Stimulated activated naive B cell treated with anti-CD40 and anti-IgM and Interleukin-4, amounts not matched to agents 10 μg/mL and 1 μg/mL and 100 μg/mL, for 72 hours (primary cell): ENCODE data around the gene GOLGA5.
"Not testable (repeated sequence)": the region's sequence is repeated elsewhere in the genome, so short reads cannot be mapped to it uniquely, and the experiment has no call there.

Experiments
- ATAC-seq, 2 donors: fragments of 150-1000 bp; cut with Tn5 transposase; replicated peaks; 2 replicates each; pipeline ENCODE4 v1.10.0; 2021; ENCODE audit warnings: moderate library complexity in 1 of 2
- DNase-seq: peaks from one replicate; pipeline ENCODE4 v3.0.0; 2021
- H3K27ac Mint-ChIP-seq: one replicate; pipeline ENCODE4 v1.8.0; 2022; ENCODE audit warnings: mild to moderate bottlenecking, mixed read lengths
- H3K27me3 Mint-ChIP-seq, 2 donors: one replicate each; pipeline ENCODE4 v1.8.0; 2022; ENCODE audit warnings: mixed read lengths in 2 of 2
- H3K36me3 Mint-ChIP-seq, 2 donors: one replicate each; pipeline ENCODE4 v1.8.0; 2022; ENCODE audit warnings: mixed read lengths in 2 of 2, mild to moderate bottlenecking in 1 of 2
- H3K4me1 Mint-ChIP-seq, 2 donors: one replicate each; pipeline ENCODE4 v1.8.0; 2022; ENCODE audit warnings: mixed read lengths in 2 of 2, mild to moderate bottlenecking in 1 of 2
- H3K4me3 Mint-ChIP-seq, 2 donors: one replicate each; pipeline ENCODE4 v1.8.0; 2022; ENCODE audit warnings: mild to moderate bottlenecking in 2 of 2, mixed read lengths in 2 of 2, moderate library complexity in 1 of 2
- H3K9me3 Mint-ChIP-seq, 2 donors: one replicate each; pipeline ENCODE4 v1.8.0; 2022; ENCODE audit warnings: mixed read lengths in 2 of 2, mild to moderate bottlenecking in 1 of 2

GOLGA5 gene, protein sequence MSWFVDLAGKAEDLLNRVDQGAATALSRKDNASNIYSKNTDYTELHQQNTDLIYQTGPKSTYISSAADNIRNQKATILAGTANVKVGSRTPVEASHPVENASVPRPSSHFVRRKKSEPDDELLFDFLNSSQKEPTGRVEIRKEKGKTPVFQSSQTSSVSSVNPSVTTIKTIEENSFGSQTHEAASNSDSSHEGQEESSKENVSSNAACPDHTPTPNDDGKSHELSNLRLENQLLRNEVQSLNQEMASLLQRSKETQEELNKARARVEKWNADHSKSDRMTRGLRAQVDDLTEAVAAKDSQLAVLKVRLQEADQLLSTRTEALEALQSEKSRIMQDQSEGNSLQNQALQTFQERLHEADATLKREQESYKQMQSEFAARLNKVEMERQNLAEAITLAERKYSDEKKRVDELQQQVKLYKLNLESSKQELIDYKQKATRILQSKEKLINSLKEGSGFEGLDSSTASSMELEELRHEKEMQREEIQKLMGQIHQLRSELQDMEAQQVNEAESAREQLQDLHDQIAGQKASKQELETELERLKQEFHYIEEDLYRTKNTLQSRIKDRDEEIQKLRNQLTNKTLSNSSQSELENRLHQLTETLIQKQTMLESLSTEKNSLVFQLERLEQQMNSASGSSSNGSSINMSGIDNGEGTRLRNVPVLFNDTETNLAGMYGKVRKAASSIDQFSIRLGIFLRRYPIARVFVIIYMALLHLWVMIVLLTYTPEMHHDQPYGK

GRCh38 chr14:92793709-92794546 lies at the start of gene GOLGA5:
Gene GOLGA5 (plus strand): TSS chr14:92794305. CDS start chr14:92797438, 3,133 bp downstream.
- Mint-ChIP-seq H3K27ac (peak within 1 kb of the TSS; percentile 97), H3K4me1 (peaks cover 14 to 34% of the 10 kb centered on the region in 2 donors), H3K36me3 (peaks cover 20 to 29% of the 10 kb centered on the region in 2 donors), H3K27me3 (no peaks in the 10 kb centered on the region), H3K9me3 (peaks cover 22 to 26% of the 10 kb centered on the region in 2 donors), H3K4me3 (peak within 1 kb of the TSS; percentile 97 to 100)
- ATAC-seq (peak; percentile 96 to 97), DNase-seq (peak; percentile 100)

- ATAC-seq (no peak), DNase-seq (no peak)
- Mint-ChIP-seq H3K9me3 (peaks cover 0 to 2% of the 10 kb centered on the region in 2 donors), H3K36me3 (no peaks in the 10 kb centered on the region), H3K27me3 (no peaks in the 10 kb centered on the region), H3K4me1 (peaks cover 41 to 46% of the 10 kb centered on the region in 2 donors), H3K27ac (peak overlapping the region; percentile 89), H3K4me3 (peak overlapping the region; percentile 86 to 87)
Observed at GRCh38 chr14:92747701-92748258, 46.3 kb upstream of the GOLGA5 start.

GRCh38 chr14:92748259-92749016 lies 45.7 kb upstream of the GOLGA5 start, which contains the start of gene LGMN:
Gene LGMN (minus strand): TSS chr14:92748627. CDS start chr14:92732786, 15,841 bp downstream.
- Mint-ChIP-seq H3K36me3 (no peaks in the 10 kb centered on the region), H3K27me3 (no peaks in the 10 kb centered on the region), H3K9me3 (peaks cover 0 to 2% of the 10 kb centered on the region in 2 donors), H3K27ac (peak within 1 kb of the TSS; percentile 89), H3K4me3 (peak within 1 kb of the TSS; percentile 86 to 87), H3K4me1 (peaks cover 47 to 52% of the 10 kb centered on the region in 2 donors)
- DNase-seq (peak; percentile 83), ATAC-seq (peak; percentile 95 to 98)

- not testable (repeated sequence) for H3K9me3 Mint-ChIP-seq, ATAC-seq, H3K27me3 Mint-ChIP-seq, H3K36me3 Mint-ChIP-seq
- Mint-ChIP-seq H3K4me1 (peaks cover 50 to 53% of the 10 kb centered on the region in 2 donors), H3K4me3 (peak overlapping the region; percentile 78 to 84), H3K27ac (peak overlapping the region; percentile 79)
- DNase-seq: peak; percentile 21
Observed at GRCh38 chr14:92750222-92750728, 43.8 kb upstream of the GOLGA5 start.

- Mint-ChIP-seq H3K9me3 (peaks cover 0 to 2% of the 10 kb centered on the region in 2 donors), H3K27me3 (no peaks in the 10 kb centered on the region), H3K36me3 (no peaks in the 10 kb centered on the region), H3K4me1 (peaks cover 48 to 50% of the 10 kb centered on the region in 2 donors), H3K27ac (no peak overlapping the region), H3K4me3 (peak overlapping the region in 1 of 2 donors; percentile 84)
- DNase-seq (no peak), ATAC-seq (no peak)
Observed at GRCh38 chr14:92750994-92751400, 43.1 kb upstream of the GOLGA5 start.

GRCh38 chr14:92751819-92752218 lies 42.3 kb upstream of the GOLGA5 start:
- DNase-seq (no peak), ATAC-seq (peak in 1 of 2 donors; percentile 13)
- Mint-ChIP-seq H3K27me3 (no peaks in the 10 kb centered on the region), H3K36me3 (no peaks in the 10 kb centered on the region), H3K4me1 (peaks cover 44 to 50% of the 10 kb centered on the region in 2 donors), H3K9me3 (peaks cover 0 to 2% of the 10 kb centered on the region in 2 donors), H3K27ac (peak overlapping the region; percentile 15), H3K4me3 (no peak overlapping the region)

- ATAC-seq (no peak), DNase-seq (no peak)
- Mint-ChIP-seq H3K9me3 (peaks cover 0 to 2% of the 10 kb centered on the region in 2 donors), H3K4me3 (no peak overlapping the region), H3K4me1 (peaks cover 32 to 35% of the 10 kb centered on the region in 2 donors), H3K27ac (no peak overlapping the region), H3K36me3 (no peaks in the 10 kb centered on the region), H3K27me3 (no peaks in the 10 kb centered on the region)
Observed at GRCh38 chr14:92753250-92753649, 40.9 kb upstream of the GOLGA5 start.

DNA sequence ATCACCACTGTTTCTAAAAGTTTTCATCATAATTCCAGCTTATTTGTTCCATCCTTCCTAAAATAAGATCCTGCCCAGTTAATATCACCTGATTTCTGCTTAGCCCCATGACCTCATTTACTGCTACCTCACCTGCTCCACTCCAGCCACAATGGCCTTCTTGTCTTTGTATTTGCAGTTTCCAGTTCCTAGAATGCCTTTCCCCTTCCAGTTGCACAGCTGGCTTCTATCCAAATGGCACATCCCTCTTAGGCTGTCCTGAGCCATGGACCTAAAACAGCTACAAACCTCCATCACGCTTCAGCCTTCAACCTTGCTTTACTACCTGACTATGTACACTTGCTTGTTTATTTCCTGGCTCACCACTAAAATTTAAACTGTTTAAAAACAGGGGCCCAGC lies 39.1 kb upstream of the GOLGA5 start:
- ATAC-seq: no peak
- Mint-ChIP-seq H3K4me1 (peaks cover 32 to 34% of the 10 kb centered on the region in 2 donors), H3K27me3 (no peaks in the 10 kb centered on the region), H3K27ac (no peak overlapping the region), H3K9me3 (peaks cover 2 to 4% of the 10 kb centered on the region in 2 donors), H3K4me3 (no peak overlapping the region), H3K36me3 (no peaks in the 10 kb centered on the region)
- DNase-seq: no peak

GRCh38 chr14:92755495-92755894 lies 38.6 kb upstream of the GOLGA5 start:
- H3K9me3 Mint-ChIP-seq: peaks cover 2 to 4% of the 10 kb centered on the region in 2 donors
- H3K27me3 Mint-ChIP-seq: no peaks in the 10 kb centered on the region
- no peak overlapping the region for H3K4me3 Mint-ChIP-seq
- peaks cover 31 to 35% of the 10 kb centered on the region in 2 donors for H3K4me1 Mint-ChIP-seq
- ATAC-seq (no peak), DNase-seq (no peak)
- no peak overlapping the region for H3K27ac Mint-ChIP-seq
- no peaks in the 10 kb centered on the region for H3K36me3 Mint-ChIP-seq

GRCh38 chr14:92756446-92756845 lies 37.7 kb upstream of the GOLGA5 start:
- no peak for ATAC-seq
- H3K36me3 Mint-ChIP-seq: no peaks in the 10 kb centered on the region
- peaks cover 31 to 34% of the 10 kb centered on the region in 2 donors for H3K4me1 Mint-ChIP-seq
- H3K4me3 Mint-ChIP-seq: no peak overlapping the region
- peaks cover 2 to 4% of the 10 kb centered on the region in 2 donors for H3K9me3 Mint-ChIP-seq
- H3K27ac Mint-ChIP-seq: no peak overlapping the region
- no peak for DNase-seq
- H3K27me3 Mint-ChIP-seq: no peaks in the 10 kb centered on the region

GRCh38 chr14:92759300-92759678 lies 34.8 kb upstream of the GOLGA5 start:
- peaks cover 2 to 4% of the 10 kb centered on the region in 2 donors for H3K9me3 Mint-ChIP-seq

DNA sequence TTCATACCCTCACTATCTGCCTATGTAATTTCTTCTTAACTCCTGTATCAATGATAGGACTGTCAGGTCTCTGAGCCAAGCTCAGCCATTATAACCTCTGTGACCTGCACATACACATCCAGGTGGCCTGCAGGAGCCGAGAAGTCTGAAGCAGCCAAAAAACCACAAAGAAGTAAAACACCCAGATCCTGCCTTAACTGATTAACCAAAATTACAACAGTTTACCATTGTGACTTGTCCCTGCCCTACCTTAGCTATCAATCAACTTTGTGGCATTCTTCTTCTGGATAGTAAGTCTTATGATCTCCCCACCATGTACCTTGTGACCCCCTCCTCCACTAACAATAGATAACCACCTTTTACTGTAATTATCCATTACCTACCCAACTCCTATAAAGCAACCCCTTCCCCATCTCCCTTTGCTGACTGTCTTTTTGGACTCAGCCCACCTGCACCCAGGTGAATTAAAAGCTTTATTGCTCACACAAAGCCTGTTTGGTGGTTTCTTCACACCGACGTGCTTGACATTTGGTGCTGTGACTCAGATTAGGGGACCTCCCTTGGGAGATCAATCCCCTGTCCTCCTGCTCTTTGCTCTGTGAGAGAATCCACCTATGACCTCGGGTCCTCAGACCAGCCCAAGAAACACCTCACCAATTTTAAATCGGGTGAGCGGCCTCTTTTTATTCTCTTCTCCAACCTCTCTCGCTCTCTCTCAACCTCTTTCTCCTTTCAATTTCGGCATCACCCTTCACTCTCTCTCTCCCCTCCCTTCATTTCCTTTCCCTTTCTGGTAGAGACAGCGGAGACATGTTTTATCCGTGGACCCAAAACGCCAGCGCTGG lies 34.2 kb upstream of the GOLGA5 start:
- peak overlapping the region; percentile 21 for H3K27ac Mint-ChIP-seq
- no peaks in the 10 kb centered on the region for H3K27me3 Mint-ChIP-seq
- no peak overlapping the region for H3K4me3 Mint-ChIP-seq
- ATAC-seq: peak; percentile 37 to 61
- peaks cover 2 to 4% of the 10 kb centered on the region in 2 donors for H3K9me3 Mint-ChIP-seq
- no peak for DNase-seq
- no peaks in the 10 kb centered on the region for H3K36me3 Mint-ChIP-seq
- H3K4me1 Mint-ChIP-seq: peaks cover 22 to 23% of the 10 kb centered on the region in 2 donors

More at GRCh38 chr14:92759300-92759678, 34.8 kb upstream of the GOLGA5 start:
- Mint-ChIP-seq H3K27me3 (no peaks in the 10 kb centered on the region), H3K4me1 (peaks cover 21 to 23% of the 10 kb centered on the region in 2 donors), H3K27ac (no peak overlapping the region), H3K4me3 (no peak overlapping the region), H3K36me3 (no peaks in the 10 kb centered on the region)
- DNase-seq (no peak), ATAC-seq (peak; percentile 47 to 59)
